Renal cortex interstitium (tissue), 11 donors: ENCODE results near the gene PKD1L1. TPM values are rescaled to one million over a fixed set of nuclear protein-coding genes. Genes with fewer than 3 reads are reported as not detected.

ENCODE experiments used
- DNase-seq, 11 donors: peaks; one replicate each; pipeline ENCODE4 v3.0.0-alpha.2; 2013; ENCODE audit warnings: low read depth in 9 of 11, low spot score in 4 of 11; ENCODE audit errors: extremely low read depth in 1 of 11
- polyA plus RNA-seq, 3 donors: library from polyadenylated mRNA; unstranded; fragments of 120-200 nt; gene quantifications; one replicate each; pipeline ENCODE4 v1.2.1, GENCODE V29; 2013; ENCODE audit not compliant: insufficient read length in 3 of 3

The PKD1L1 gene
- polyA plus RNA-seq, 3 donors: 0.22 to 0.50 (median 0.30) TPM

DNA sequence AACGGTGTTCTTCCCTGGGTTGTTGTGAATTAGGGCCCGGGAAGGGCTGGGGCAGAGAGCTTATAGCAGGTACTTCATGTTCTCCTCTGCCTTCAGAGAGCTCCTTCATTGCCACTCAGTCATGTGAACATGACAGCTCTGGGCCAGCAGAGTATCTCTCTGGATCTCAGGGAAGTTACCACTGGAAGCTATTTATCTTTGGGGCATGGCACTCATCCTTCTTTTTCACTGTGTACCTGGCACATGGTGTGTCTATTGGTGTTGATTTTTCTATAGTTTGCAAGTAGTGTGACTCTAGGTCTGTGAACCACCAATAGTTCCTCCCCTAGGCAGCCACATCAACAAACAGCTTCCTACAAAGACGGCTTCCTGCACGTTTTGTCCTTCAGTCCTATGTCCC is 156.6 kb downstream of the PKD1L1 start:
- no peak for DNase-seq

DNA sequence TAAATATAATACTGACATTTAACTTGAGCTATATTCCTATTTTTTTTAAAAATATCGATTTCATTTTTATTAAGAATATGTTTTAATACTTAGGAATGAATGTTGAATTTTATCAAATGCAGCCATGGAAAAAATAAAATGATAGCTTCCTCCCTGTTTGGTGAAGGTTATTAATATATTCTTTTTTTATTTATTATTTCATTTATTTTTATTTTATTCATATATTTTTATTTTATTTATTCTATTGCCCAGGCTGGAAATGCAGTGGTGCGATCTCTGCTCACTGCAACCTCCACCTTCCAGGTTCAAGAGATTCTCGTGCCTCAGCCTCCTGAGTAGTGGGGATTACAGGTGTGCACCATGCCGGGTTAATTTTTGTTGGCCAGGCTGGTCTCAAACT is 160.2 kb downstream of the PKD1L1 start:
- DNase-seq: no peak

- DNase-seq: no peak
Observed at GRCh38 chr7:47787249-47788069, 160.8 kb downstream of the PKD1L1 start.

DNA sequence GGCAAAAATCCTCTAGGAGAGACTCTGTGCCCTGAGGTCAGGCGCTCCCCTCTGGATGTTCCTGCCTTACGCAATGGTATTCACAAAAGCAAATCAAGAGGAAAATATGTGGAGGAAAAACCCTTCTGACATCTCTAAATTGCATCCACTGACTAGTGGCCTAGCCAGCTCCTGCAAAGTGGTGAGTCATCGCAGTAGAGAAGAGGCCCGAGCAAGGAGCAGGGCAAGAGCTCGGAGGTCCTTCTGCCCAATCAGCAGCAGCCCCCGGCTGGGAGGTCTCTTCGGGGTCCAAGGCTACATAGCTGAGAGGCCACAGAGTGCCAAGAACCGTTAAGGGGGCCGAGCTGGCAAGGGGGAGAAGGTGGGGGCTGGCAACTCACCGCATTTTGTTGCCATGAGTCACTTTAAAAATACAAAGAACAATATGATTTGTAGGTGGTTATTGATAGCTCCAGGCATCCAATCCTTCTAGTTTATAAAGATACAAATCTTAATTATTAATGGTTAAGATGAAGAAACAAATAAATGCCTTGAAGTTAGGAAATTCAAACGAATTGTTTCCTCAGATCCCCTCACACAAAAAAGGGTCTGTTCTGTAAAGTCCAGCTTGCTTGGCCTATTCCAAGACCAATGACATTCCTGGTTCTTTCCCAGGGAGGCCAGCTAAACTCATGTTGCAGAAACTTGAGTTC is 161.6 kb downstream of the PKD1L1 start:
- DNase-seq: peak in 3 of 11 donors; percentile 25 to 39 (median 30)

DNA sequence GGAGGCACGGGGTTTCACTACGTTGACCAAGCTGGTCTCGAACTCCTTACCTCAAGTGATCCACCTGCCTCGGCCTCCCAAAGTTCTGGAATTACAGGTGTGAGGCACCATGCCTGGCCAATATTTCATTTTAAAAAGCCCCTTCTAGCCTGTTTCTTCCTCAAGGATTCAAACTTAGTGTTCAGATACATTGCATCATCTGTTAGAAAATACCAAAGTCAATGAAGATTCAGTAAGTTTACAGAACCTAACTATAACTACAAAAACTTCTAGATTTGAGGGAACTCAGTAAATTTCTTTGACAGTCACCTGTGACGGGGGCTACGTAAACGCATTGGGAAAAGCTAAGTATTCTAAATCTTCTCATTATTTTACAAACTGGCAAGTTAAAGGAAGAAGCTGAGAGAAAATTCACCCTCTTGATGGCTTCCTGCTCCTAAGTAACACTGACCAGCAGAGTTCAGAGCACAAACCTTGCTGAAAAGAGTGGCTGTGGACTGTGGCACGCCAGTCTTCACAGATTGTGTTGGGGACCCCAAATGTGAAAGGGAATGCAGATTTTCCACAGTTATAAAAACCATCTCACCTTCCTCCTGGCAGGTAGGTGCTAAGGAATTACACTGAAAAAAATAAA is 162.2 kb downstream of the PKD1L1 start:
- no peak for DNase-seq

DNA sequence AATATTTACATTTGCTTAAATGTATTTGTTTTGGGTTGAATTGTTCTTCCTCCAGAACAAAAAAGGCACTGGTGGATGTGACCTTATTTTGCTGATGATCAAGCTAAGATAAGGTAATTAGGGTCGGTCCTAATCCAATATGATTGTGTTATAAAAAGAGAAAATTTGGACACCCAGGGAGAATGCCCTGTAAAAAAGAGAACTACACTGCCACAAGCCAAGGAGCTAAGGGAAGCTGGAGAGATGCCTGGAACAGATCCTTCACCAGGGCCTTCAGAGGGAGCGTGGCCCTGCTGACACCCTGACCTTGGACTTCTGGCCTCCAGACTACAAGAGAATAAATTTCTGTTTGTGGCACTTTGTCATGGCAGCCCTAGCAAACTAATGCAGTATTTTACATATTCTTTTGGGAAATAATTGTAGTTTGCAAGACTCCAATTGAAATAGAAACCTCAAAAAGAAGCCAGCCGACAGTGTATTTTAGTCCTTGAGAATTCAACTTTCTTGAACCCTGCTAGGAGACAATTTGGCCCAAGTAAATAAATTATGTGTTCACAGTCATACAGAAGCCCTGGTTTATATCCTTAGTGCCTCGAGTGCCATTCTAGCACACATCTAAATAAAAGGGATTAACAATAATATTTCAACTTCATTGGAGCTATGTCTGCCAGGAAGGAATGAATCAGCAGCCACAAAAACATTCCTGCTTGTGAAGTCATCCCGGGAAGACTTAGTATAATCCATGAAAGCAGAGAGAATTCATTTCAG is 164.6 kb downstream of the PKD1L1 start:
- peak in 1 of 11 donors; percentile 43 for DNase-seq

DNA sequence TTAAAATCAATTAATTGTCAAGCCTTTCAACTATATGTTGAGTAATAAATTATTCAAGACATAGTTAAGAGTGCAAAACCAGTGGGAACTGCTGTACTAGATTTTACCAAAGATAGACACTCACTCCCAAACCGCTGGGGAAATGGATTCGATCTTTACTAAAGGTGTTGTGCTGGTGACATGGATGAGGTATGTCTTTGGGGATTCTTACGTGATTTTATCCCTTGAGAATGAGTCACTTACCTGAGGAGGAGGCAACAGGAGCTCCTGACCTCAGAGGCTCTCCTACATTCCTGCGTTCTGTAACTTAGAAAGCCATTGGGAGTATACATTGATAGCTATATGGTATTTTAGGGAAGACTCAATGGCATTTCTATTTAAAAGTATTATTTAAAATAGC is 165.5 kb downstream of the PKD1L1 start:
- no peak for DNase-seq

GRCh38 chr7:47782022-47782421 is 166.2 kb downstream of the PKD1L1 start:
- no peak for DNase-seq

DNA sequence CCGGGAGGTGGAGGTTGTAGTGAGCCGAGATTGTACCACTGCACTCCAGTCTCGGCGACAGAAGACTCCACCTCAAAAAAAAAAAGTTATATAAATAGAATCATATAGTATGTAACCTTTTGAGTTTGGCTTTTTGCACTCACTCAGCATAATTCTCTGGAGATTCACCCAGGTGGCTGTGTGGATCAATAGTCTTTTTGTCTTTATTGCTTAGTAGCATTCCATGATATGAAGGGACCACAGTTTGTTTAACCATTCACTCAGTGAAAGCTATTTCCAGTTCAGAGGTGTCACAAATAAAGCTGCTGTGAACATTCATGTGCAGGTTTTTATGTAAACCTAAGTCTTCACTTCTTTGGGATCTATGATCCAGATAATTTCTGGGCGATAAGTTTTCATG is 167.7 kb downstream of the PKD1L1 start:
- no peak for DNase-seq

GRCh38 chr7:47779341-47779771 is 168.9 kb downstream of the PKD1L1 start:
- DNase-seq: no peak

- DNase-seq: no peak
Observed at GRCh38 chr7:47778153-47778661, 170.1 kb downstream of the PKD1L1 start.

- DNase-seq: no peak
Observed at GRCh38 chr7:47777531-47778152, 170.6 kb downstream of the PKD1L1 start.

GRCh38 chr7:47776335-47776734 is 171.9 kb downstream of the PKD1L1 start:
- DNase-seq: no peak

- no peak for DNase-seq
Observed at GRCh38 chr7:47775238-47775637, 173.0 kb downstream of the PKD1L1 start.

- no peak for DNase-seq
Observed at GRCh38 chr7:47772492-47772891, 175.8 kb downstream of the PKD1L1 start.

DNA sequence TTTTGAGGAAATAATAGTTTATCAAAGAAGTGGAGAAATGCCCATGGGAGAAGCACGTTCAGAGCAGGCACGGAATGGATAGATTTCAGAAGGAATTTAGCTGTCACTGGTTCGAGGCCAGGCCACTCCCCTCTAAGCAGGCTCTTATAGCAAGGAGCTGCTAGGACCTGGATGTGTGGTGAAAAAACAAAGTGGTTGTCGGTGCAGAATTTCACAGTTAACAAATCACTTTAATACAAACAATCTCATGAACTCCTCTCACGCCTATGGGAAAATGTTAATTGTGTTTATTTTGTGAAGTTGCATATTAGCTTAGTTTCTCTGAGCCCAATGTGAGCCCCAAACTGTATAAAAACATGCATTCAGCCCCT is 176.3 kb downstream of the PKD1L1 start:
- DNase-seq: no peak

DNA sequence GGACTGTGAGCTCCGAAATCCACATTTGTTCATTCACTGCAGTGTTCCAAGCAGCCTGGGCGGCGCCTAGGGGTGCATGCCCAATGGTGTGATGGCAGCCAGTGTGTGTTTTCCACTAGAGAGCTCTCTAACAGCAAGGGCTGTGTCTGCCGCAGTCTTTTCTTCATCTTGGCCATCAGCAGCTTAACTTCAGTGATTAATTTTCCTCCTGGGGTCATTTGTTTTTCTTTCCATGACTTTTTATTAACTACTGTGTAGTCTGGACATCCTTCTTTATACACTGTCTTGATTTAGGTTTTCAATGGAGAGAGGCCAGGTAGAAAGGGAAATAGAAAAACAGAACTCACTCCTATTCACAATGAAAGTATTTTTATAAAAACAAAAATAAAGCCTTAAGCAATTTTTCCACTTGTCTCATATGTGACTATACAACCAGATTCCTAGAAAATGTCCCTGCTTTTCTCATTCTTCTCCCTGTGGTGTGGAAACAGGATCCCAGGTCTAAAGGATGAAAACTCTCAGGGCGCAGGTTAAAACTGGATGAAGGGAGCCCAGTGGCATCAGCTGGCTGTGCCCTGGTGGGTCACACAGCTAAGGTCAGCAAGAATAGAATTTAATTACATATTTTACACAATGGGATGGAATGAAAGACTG is 176.8 kb downstream of the PKD1L1 start:
- no peak for DNase-seq

- no peak for DNase-seq
Observed at GRCh38 chr7:47766126-47766525, 182.1 kb downstream of the PKD1L1 start.
